GM19193 (cell line): ENCODE results near the gene SCYL3.

Source experiments
- POLR2A ChIP-seq: IDR thresholded peaks from 4 replicates; pipeline ENCODE4 v1.6.1; 2011; ENCODE audit not compliant: insufficient read depth, insufficient read length; ENCODE audit errors: extremely low read depth

Gene SCYL3

GRCh38 chr1:169886931-169887330 is 6.8 kb downstream of the SCYL3 start:
- no peak for TF ChIP-seq POLR2A

GRCh38 chr1:169886422-169886821 is 7.3 kb downstream of the SCYL3 start:
- TF ChIP-seq POLR2A, result no peak

GRCh38 chr1:169885207-169885606 is 8.5 kb downstream of the SCYL3 start:
- TF ChIP-seq POLR2A, result no peak

- no peak for TF ChIP-seq POLR2A
Measured at GRCh38 chr1:169884634-169885033, 9.1 kb downstream of the SCYL3 start.

- TF ChIP-seq POLR2A, result no peak
Measured at GRCh38 chr1:169882039-169882511, 11.6 kb downstream of the SCYL3 start.

GRCh38 chr1:169879034-169879840 is 14.5 kb downstream of the SCYL3 start:
- TF ChIP-seq POLR2A, result no peak

- TF ChIP-seq POLR2A, result no peak
Measured at GRCh38 chr1:169878498-169878897, 15.2 kb downstream of the SCYL3 start.

GRCh38 chr1:169877800-169878491 is 15.8 kb downstream of the SCYL3 start:
- TF ChIP-seq POLR2A, result no peak

- no peak for TF ChIP-seq POLR2A
Measured at GRCh38 chr1:169874229-169874628, 19.5 kb downstream of the SCYL3 start.

GRCh38 chr1:169873582-169874199 is 20.0 kb downstream of the SCYL3 start:
- no peak for TF ChIP-seq POLR2A

- TF ChIP-seq POLR2A, result no peak
Measured at GRCh38 chr1:169872906-169873305, 20.8 kb downstream of the SCYL3 start.

- no peak for TF ChIP-seq POLR2A
Measured at GRCh38 chr1:169869426-169869825, 24.3 kb downstream of the SCYL3 start.

- TF ChIP-seq POLR2A, result no peak
Measured at GRCh38 chr1:169868978-169869377, 24.7 kb downstream of the SCYL3 start.

GRCh38 chr1:169867012-169867675 is 26.6 kb downstream of the SCYL3 start:
- no peak for TF ChIP-seq POLR2A

- no peak for TF ChIP-seq POLR2A
Measured at GRCh38 chr1:169866577-169866976, 27.1 kb downstream of the SCYL3 start.
